GM19238 (cell line): ENCODE data around the gene HOXD10.

Source experiments
- DNase-seq: peaks from one replicate; pipeline ENCODE4 v3.0.0; 2011; ENCODE audit warnings: low spot score; ENCODE audit not compliant: insufficient read length

HOXD10 gene

DNA sequence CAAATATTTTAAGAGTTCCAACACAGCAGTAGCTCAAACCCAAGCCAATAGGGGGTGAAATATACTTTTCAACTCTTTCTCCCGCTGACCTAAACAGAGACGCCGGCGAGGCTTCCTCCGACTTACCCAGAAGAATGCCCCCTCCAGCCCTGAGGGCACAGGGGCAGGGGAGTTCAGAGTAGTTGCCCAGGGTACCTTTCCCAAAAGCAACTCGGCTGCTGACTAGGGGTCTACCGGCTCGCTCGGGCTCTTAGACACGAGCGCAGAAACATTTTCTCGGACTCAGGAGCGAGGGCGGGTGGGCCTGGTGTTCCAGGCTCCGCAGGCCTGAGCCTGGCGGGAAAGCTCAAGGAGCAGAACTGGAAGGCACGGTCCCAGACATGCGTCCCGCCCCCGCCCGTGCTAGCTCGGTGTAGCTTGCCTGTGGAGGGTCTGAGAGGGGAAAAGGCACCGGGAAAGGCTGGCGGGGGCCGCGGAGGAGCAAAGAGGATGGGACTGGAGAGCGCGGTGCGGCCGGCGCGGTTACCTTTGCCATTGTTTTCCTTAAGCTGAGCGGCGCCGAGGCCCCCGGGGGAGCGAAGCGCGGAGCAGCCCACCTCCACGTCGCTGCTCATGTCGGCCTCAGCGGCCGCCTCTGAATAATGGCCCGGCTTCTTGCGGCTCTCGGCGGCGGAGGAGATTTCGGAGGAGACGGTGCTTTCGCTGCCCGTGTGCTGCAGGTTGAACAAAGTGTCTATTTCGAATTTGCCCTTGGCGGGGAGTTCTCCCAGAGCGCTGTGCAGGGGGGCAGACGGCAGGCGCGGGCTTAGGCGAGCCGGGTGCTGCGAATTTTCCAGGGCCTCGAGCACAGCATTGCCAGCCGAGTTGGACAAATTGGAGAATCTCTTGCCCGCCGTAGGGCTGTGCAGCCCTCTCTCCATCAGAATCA, 33.5 kb upstream of the HOXD10 start:
- DNase-seq, result no peak

DNA sequence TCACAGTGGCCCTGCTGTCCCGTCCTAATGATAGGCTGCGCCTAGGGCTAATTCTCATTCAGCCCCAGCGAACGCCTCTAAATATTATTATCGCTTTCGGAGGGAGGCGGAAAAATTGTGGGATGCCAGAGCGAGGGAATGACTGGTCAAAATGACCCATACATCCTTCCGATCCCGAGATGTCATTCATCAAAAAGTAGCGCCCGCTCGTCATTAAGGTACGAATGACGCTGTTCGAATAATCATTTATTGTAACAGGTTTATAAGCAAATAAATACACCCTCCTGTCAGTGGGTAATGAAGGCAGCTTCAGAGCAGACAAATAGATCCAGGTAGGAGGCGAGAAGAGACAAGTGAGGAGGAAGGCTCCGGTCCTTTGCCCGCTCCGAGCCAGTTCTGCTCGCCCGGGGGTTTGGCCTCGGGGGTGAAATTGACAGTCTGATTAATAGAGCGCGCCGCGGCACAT, 32.7 kb upstream of the HOXD10 start, which contains the start of gene EVX2:
TSS of gene EVX2 (minus strand) at position 167 of the 466 bp plus-strand sequence. CDS start 186 bp downstream, outside the sequence.
- no peak for DNase-seq

DNA sequence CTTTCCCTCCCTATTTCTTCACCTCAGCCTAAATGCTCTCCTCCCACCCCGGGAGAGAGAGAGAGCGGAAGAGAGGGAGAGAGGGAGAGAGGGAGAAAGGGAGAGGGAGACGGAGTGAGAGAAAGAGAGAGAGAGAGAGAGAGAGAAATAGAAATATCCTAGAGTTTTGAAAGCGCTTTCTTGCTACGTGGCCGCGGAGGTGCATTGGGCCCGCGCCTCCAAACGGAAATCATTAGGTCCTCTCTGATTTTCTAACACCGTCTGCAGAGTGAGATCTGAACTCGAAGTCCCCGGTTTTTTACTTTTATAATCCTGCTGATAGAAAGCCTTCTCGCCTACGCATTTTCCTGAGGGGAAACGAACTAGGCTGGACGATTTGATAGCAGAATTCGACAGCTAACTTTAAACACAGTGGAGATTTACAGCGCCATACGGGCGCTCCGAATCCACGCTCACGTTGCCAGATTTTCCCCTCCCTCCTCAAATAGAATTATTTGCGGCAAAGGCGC, 31.9 kb upstream of the HOXD10 start:
- DNase-seq, result no peak

- no peak for DNase-seq
These were observed 31.3 kb upstream of the HOXD10 start for GRCh38 chr2:176085120-176085788.

DNA sequence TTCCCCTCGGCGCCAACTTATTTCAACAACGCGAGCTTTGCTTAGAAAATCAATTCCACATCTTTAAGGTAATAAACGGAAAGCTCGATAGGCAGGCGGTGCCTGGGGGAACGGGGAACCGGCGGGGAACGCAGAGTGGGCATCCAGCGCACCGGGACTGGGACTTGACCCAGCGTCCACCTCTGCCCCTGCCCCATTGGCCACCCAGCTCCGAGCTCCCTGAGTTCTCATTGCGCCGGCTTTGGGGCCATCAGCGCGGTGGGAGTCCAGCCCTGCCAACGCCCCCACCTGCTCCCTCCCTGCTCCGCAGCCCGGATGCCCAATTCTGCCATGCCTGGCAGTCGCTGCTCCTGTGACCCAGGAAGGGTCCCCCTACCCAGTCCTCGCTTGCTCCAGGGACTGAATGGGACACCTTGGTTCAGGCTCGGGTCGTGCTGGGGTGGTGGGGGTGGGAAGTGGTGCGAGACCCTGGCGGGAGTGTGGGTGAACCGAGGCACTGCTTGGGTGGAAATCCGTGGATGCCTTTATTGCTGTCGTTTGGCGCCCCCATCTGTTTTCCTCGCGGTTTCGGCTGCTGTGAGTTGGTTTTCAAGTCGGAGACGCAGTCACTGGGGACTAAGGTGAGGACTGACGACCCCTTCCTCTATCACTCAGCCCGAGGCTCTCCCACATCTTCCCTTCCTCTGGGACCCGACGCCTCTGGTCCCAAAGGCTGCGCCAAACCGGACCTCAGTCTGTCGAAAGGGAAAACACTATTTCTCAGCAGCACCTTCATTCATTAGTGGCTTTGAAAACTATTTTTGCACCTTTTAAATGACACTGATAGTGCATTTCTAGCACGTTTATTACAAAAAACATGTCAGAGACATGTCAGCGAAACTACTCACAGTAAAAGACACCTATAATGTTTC, 30.5 kb upstream of the HOXD10 start:
- DNase-seq, result no peak

DNA sequence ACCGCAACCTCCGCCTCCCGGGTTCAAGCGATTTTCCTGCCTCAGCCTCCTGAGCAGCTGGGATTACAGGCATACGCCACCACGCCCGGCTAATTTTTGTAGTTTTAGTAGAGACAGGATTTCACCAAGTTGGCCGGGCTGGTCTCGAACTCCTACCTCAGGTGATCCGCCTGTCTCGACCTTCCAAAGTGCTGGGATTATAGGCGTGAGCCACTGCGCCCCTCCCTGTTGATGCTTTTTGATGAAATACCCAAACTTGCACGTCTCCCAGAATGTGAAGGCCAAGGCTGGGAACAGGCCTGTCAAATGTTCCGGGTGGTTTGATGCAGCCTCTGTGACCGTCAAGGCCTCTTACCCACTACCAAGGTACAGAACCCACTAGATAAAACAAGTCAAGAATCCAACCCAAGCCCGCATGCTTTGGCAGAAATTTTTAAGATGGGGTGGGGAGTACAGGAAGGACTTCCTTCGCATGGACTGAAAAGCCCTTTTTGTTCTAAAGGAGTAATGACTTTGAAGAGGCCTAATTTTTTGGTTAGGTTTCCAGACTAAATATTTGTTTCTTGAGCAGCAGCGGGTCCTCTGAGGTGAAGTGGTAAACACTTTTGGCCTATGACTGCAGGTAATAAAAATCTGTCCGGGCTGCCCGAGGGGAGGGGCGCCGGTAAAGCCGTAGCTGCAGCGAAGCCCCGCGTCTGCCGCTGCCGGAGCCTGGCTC, 29.1 kb upstream of the HOXD10 start:
- DNase-seq, result no peak

- DNase-seq, result peak; percentile 52
These were observed 28.3 kb upstream of the HOXD10 start for GRCh38 chr2:176088048-176088936.

GRCh38 chr2:176088937-176089842, 27.4 kb upstream of the HOXD10 start:
- DNase-seq, result no peak

- DNase-seq, result no peak
These were observed 26.7 kb upstream of the HOXD10 start for GRCh38 chr2:176089843-176090395.

DNA sequence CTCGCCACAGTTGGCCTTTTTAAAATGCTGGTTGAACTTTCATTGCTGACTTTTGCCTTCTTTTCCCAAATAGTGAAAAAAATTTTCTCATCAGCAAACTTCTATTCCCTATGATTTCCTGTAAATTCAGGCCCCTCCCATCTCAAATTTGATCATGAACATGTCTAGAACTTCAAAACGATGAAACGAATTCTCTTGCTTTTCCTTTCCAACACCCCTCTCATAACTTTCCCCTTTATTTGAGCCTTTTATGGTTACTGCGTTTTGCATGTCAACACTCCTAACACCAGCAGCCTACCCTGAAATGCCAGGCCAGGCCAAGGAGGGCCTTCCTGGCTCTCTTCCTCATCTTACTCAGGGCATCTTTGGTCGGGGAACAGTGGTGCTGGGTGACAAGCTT, 25.7 kb upstream of the HOXD10 start:
- DNase-seq, result no peak

DNA sequence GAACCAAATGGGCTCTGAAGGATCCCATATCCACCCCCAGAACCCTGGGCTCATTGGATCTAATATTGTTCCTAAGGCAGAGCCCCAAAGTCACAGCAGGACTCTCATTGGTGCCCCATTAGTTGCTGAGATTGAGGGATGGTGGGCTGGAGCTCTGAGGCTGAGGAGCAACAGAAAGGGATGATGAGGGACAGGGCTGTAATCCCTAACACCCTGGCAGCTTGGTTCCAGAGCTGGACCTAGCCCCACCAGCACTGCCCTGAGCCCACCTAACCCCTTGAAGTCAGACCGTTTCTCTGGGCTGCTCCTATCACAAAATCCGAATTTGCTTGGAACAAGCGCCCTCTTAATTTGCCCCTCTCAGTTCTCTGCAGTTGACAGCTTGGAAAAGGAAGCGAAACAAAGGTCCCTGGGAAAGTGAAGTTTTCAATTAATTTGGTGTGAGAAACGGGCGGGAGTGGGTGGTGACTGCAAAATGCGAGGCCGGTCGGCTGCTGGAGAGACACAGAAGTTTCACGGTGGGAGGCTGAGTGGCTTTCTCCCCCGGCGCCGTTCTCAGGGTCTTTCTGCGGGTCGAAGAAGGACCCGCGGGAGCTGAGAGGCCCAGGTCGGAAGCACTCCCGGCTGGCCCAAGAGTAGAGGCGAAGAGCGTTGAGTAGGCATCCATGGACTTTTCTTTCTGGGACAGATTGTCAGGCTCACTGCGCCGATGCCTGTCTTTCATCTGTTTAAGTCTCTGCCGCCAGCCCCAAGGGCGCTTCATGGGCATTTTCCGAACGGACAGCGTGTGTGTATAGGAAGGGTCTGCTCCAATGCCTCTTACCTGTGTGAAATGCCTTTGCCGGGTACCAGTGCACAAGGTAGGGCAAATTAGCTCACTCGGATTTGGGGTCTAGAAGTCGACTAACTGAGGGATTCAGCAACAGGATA, 25.0 kb upstream of the HOXD10 start:
- no peak for DNase-seq

GRCh38 chr2:176092270-176093144, 24.1 kb upstream of the HOXD10 start, which contains the start of gene HOXD13:
TSS of gene HOXD13 (plus strand) at chr2:176092721. CDS start at chr2:176092891, 170 bp downstream.
- no peak for DNase-seq

DNA sequence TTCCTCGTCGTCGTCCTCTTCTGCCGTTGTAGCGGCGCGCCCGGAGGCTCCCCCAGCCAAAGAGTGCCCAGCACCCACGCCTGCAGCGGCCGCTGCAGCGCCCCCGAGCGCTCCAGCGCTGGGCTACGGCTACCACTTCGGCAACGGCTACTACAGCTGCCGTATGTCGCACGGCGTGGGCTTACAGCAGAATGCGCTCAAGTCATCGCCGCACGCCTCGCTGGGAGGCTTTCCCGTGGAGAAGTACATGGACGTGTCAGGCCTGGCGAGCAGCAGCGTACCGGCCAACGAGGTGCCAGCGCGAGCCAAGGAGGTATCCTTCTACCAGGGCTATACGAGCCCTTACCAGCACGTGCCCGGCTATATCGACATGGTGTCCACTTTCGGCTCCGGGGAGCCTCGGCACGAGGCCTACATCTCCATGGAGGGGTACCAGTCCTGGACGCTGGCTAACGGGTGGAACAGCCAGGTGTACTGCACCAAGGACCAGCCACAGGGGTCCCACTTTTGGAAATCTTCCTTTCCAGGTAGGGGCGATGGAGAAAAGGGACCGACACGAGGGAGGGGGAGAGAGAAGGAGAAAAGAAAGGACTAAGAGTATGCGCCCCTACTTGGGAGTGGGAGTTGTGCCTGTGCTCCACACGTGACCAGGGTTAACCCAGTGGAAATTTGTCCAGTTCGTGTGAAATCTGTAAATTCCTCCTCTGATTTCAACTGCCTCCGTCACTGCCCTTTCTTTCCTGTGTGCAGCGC, 23.3 kb upstream of the HOXD10 start:
- no peak for DNase-seq

DNA sequence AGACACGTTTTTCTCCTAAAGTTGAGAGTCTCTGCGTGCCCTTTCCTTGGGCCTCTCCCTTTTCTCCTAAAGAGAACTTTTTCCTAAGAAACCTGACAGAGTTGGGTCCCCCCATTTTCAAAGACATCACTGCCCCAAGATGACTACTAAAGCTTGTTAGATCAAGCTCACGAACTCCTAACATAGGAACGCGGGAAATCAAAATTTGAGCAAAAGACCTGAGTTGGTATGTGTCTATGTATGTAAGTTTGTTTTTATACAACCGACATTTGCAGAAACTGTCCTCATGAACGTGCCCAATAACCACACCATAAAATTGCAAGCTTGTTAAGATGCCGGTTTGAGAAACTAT, 22.7 kb upstream of the HOXD10 start:
- DNase-seq, result no peak

GRCh38 chr2:176094349-176094748, 22.2 kb upstream of the HOXD10 start:
- no peak for DNase-seq
